ENCODE measurements around the gene GLI1.
"Not testable (repeated sequence)": the region's sequence is repeated elsewhere in the genome, so short reads cannot be mapped to it uniquely, and the experiment has no call there.

The GLI1 gene

DNA sequence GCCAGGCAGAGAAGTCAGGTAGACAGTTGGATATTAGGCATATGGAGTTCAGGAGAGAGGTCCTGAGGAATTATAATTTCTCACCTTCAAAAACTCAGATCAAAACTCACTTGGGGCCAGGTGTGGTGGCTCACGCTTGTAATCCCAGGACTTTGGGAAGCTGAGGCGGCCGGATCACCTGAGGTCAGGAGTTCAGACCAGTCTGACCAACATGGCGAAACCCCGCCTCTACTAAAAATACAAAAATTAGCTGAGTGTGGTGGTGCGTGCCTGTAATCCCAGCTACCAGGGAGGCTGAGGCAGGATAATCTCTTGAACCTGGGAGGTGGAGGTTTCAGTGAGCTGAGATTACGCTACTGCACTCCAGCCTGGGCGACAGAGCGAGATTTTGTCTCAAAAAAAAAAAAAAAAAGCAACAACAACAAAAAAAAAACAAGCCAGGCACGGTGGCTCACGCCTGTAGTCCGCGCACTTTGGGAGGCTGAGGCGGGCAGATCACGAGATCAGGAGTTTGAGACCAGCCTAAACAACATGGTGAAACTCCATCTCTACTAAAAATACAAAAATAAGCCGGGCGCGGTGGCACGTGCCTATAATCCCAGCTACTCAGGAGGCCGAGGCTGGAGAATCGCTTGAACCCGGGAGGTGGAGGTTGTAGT lies 42.9 kb downstream of the GLI1 start:
- not testable (repeated sequence) for DNase-seq

DNA sequence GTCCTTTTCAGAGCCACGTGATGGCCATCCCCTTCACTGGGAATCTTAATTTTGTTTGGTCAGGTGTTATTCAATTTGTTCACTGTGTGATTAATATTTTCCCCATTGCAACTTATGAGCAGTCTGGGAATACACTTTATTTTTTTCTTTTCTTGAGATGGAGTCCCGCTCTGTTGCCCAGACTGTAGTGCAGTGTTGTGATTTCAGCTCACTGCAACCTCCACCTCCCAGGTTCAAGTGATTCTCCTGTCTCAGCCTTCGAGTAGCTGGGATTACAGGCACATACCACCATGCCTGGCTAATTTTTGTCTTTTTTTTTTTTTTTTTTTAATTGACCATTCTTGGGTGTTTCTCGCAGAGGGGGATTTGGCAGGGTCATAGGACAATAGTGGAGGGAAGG lies 47.0 kb downstream of the GLI1 start:
- not testable (repeated sequence) for DNase-seq

DNA sequence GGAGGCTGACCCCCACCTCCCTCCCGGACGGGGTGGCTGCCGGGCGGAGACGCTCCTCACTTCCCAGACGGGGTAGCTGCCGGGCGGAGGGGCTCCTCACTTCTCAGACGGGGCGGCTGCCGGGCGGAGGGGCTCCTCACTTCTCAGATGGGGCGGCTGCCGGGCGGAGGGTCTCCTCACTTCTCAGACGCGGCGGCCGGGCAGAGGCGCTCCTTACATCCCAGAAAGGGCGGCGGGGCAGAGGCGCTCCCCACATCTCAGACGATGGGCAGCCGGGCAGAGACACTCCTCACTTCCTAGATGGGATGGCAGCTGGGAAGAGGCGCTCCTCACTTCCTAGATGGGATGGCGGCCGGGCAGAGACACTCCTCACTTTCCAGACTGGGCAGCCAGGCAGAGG lies 48.2 kb downstream of the GLI1 start:
- not testable (repeated sequence) for DNase-seq

DNA sequence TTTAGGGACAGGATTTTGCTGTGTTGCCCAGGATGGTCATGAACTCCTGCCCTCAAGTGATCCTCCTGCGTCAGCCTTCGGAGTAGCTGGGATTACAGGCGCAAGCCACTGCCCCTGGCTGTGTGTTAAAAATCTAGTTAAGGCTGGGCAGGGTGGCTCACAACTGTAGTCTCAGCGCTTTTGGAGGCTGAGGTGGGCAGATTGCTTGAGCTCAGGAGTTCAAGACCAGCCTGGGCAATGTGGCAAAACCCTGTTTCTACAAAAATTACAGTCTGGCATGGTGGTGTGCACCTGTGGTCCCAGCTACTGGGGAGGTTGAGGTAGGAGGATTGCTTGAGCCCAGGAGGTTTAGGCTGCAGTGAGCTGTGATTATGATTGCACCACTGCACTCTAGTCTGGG lies 51.6 kb downstream of the GLI1 start:
- no peak for DNase-seq

DNA sequence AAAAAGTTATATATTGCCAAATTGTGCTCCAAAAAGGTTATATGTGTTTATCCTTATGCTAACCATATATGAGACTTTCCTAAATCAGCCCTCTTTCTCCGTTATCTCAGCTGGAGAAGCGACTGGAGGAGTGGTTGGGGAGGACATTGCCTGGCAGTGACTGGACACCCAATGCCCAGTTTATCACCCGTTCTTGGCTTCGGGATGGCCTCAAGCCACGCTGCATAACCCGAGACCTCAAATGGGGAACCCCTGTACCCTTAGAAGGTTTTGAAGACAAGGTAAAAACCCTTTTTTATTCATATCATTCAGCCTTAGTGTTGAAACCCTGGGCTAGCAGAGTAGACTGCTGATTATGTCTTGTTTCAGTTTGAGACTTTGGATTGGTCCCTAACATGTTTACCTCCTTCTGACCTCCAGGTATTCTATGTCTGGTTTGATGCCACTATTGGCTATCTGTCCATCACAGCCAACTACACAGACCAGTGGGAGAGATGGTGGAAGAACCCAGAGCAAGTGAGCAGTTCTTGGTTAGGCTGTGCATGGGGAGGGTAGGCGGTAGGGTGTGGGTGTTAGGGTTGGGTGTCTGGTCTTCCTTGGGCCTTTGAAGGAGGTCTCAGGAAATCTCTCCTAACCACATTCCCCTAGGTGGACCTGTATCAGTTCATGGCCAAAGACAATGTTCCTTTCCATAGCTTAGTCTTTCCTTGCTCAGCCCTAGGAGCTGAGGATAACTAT lies 52.2 kb downstream of the GLI1 start:
- DNase-seq, result no peak

DNA sequence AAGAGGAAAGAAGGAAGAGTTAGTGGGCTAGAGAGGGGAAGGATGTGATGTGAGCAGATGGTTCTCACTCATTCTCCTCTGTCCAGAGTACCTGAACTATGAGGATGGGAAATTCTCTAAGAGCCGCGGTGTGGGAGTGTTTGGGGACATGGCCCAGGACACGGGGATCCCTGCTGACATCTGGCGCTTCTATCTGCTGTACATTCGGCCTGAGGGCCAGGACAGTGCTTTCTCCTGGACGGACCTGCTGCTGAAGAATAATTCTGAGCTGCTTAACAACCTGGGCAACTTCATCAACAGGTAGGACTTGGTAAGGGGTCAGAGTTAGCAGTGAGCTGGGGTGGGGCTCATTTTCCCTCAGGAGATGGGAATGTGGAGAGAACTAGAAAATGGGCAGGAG lies 53.1 kb downstream of the GLI1 start:
- no peak for DNase-seq

DNA sequence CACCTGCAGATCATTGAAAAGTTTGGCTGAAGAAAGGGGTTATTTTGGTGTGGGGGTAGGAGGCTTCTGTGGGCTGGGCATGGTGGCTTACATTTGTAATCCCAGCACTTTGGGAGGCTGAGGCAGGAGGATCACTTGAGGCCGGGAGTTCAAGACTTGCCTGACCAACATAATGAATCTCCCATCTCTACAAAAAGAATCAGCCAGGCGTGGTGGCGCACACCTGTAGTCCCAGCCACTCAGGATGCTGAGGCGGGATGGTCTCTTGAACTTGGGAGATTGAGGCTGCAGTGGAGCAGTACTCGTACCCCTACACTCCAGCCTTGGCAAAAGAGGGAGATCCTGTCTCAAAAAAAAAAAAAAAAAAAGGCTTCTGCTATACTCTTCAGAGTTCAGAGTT lies 53.7 kb downstream of the GLI1 start:
- no peak for DNase-seq

DNA sequence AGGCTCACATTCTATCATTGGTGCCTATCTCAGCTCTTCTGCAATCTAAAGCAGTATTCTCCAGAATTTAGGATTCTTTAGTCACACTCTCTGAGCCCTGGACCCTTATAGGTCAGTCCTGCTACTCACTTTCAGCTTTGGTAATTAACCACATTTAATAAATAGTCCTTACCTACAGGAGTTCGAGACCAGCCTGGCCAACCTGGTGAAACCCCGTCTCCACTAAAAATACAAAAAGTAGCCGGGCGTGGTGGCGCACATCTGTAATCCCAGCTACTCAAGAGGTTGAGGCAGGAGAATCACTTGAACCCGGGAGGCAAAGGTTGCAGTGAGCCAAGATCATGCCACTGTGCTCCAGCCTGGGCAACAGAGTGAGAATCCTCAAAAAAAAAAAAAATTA lies 54.1 kb downstream of the GLI1 start:
- not testable (repeated sequence) for DNase-seq

DNA sequence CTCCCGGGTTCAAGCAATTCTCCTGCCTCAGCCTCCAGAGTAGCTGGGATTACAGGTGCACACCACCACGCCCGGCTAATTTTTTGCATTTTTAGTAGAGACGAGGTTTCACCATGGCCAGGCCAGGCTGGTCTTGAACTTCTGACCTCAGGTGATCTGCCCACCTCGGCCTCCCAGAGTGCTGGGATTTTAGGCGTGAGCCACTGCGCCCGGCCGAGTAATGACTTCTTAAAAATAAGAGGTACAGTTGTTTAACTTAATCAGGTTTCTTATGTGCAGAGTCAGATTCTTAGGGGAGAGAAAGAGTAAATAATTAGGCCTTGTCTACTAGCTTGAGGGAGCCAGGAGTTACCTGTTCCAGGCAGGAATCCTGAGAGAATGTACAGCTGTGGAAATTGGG lies 54.7 kb downstream of the GLI1 start:
- not testable (repeated sequence) for DNase-seq

DNA sequence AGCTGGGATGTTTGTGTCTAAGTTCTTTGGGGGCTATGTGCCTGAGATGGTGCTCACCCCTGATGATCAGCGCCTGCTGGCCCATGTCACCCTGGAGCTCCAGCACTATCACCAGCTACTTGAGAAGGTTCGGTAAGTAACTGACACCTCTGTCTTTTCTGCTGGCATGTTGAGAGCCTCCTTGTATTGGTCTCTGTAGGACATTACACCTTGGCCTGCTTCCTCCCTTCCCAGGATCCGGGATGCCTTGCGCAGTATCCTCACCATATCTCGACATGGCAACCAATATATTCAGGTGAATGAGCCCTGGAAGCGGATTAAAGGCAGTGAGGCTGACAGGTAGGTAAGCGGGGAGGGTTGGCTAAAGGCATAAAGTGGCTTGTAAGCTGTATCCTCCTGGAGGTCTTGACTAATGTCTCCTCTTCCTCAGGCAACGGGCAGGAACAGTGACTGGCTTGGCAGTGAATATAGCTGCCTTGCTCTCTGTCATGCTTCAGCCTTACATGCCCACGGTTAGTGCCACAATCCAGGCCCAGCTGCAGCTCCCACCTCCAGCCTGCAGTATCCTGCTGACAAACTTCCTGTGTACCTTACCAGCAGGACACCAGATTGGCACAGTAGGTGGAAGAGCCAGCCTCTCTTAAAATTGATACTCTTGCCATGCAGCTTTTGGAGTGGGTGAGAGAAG lies 55.3 kb downstream of the GLI1 start:
- no peak for DNase-seq

DNA sequence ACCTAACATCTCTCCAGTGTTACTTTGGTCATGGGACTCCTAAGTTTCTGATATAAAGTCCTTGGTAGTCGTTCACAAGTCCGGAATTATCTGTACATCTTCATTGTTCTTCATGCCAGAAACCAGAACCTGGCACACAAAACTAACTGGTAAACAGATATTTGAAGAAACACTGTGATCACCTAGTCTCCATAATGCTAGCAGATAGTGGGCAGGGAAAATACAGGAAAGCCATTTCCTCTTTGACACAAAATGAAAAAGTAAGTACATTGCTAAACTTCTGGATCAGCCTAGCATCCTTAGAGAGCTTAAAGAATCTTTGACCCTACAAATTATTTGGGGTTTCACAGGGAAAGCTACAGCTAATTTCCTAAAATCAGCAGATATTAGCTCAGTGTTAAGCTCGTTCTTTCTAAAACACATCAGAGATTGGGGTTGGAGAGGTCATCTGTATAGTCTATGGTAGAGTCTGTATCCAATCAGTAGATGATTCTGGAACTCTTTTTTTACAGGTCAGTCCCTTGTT lies 55.9 kb downstream of the GLI1 start:
- no peak for DNase-seq

DNA sequence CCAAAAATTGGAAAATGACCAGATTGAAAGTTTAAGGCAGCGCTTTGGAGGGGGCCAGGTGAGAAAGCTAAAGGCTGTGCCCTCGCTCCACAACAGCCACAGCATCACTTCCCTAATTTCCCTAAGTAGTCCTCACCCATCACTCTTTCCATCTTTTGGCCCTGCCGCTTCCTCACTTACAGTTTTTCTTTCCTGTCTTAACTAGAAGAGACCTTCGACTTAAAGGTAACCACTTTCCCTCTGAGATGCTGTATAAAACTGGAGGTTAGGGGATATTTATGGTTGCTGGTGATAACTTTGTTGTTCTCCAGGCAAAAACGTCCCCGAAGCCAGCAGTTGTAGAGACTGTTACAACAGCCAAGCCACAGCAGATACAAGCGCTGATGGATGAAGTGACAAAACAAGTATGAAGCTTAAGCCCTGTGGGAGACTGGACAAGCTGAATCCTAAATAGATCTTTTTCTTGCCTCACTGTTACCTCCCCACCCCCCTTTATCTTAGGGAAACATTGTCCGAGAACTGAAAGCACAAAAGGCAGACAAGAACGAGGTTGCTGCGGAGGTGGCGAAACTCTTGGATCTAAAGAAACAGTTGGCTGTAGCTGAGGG lies 56.5 kb downstream of the GLI1 start:
- no peak for DNase-seq

DNA sequence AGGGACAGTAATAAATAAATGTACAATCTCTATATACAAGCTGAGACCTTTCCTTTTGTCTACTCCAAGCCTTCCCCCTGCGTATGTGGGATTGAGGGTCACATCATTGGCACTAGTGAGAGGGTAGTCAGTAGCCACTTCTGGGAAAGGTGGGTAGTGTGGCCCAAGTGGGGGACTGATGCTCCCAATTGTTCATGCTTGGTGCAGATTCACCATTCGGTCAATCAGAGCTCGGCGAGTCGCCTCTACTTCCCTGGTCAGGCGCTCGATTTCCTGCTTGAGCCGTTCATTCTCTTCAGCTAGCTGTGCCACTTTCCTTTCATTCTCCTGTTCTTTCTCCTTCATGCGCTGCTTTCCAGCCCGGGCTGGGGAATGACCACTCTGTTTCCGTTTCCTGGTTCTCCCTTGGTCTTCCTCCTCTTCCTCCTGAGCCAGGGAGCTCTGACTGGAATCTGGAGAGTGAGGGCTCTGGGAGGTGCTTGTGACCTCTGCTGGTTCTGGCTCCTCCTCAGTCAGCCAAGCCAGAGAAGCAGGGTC lies 57.1 kb downstream of the GLI1 start:
- DNase-seq, result no peak

DNA sequence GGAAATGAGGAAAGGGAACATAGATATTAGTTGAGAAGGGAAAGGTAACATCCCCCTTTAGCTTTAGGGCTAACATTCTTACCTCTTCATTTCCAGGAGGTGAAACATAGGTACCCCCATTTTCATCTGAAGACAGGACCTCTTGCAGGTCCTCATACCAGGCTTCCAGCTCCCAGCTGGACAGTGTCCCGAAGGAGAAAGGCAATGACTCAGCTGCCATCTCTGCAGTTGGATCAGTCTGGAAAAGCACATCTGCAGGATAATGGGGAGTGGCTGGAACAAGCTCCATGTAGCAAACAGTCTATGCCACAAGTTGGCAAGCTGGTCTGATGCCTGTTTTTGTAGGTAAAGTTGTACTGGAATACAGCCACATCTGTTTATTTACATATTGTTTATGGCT lies 57.6 kb downstream of the GLI1 start:
- DNase-seq, result no peak

DNA sequence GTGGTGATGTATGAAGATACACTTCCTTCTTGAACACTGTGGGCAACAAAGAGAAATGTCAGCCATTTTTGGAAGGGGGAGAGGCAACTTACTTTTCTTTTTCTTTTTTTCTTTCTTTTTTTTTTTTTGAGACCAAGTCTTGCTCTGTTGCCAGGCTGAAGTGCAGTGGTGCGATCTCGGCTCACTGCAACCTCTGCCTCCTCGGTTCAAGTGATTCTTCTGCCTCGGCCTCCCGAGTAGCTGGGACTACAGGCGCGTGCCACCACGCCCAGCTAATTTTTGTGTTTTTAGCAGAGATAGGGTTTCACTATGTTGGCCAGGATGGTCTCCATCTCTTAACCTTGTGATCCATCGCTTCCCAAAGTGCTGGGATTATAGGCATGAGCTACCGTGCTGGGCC lies 58.1 kb downstream of the GLI1 start:
- not testable (repeated sequence) for DNase-seq

DNA sequence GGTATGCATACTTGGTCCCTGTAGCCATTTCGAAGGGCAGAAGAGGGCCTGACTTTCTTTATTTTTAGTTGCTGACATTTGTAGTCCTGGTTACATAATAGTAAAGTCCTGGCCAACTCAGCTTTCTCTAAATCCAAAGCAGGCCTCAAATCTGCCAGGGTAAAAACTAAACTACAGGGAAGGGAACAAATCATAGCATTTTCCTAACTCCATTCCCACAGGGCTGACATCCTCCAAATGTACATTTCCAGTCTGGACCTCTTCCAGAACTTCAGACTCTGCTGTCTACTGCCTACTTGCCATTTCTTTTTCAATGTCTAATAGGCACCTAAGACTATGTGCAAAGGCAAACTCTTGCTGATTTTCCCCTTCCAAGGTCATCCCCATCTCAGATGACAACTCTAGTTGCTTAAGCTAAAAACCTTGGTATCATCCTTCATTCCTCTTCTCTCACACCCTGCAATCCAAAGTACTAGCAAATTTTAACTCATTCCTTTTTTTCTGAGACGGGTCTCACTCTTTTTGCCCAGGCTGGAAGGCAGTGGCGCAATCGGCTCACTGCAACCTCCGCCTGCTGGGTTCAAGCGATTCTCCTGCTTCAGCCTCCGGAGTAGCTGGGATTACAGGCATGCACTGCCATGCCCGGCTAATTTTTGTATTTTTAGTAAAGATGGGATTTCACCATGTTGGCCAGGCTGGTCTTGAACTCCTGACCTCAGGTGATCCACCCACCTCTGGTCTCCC lies 58.8 kb downstream of the GLI1 start:
- no peak for DNase-seq

DNA sequence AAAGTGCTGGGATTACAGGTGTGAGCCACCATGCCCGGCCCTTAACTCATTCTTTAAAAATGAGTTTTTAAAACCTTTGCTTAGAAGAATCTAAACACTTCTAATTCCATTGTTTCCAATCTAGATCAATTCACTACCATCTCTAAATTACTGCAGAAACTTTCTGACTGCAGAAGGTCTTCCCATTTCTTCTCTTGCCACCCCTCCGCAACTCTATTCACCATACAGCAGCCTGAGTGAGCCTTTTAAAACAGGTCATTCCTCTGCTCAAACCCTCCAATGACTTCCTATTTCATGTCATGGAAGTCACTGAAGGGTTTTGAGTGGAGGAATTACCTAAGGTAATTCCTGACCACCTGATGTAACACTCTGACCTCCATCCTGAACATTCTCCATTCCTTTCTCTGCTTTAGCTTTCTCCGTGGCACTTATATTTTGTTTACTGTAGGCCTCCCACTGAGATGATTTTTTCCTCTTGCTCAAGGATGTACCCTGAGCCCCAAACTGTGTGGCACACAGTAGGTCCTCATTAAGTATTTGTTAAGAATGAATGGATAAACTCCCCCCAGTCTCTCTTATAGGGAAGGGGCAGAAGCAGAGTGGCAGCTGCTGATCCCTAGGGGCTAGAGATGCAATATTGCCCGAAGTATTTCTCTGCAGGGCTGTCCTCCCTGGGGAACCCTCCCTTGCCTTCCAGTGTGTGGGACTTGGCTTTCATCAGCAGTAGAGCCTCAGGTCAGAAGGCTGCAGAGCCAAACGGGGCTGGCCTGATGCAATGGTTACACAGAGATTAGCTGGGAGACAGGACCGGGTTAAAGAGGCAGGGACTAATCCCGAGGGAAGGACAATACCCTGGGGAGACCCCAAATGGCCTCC lies 59.6 kb downstream of the GLI1 start:
- DNase-seq, result peak; percentile 21

DNA sequence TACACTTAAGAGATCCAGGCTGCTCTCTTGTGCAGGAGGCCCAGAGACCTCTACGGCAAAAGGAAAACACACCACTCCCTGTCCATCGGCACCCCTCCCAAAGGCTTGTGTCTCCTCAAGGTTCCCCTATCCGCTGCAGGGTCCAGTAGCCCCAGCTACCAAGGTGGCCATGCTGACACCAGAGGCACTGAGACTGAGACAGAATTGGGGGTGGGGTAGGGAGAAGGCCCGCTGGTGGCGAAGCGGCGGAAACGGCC lies 60.1 kb downstream of the GLI1 start:
- no peak for DNase-seq

DNA sequence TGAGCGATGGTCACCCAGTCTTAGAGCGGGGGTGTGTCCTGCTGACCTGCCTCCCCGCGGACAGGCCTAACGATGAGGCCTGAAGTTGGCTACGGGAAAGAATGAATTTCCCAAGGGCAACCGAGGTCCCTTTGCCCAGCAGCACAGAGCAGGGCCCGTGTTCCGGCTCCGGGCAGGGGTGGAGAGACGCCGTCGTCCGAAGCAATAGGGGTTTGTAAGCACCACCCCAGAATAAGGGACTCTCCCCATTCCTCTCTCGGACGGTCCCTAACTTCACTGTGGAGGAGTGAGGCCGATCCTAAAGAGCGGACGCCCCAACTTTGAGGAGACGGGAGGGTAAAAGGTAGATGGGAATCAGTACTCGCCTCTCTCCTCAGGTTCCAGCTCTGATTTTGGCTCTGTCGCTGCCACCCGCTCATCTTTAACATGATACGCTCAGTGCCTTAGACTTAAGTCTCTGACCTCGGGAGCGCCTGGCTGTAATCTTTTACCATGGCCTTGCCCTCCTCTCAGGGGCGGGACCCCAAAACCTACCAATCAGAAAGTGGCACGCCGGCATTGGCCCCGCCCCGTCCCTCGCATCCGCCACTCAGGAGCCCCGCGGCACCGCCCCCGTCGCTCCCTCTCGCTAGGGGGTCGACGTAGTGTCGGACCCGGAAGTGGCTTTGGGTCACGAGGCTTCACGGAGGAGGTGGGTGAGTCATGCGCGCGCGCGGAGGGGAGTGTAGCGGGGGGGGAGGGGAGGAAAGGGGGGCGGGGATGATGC lies 60.7 kb downstream of the GLI1 start, which contains the start of gene DDIT3:
TSS of gene DDIT3 (minus strand) at position 462 of the 766 bp plus-strand sequence. CDS start 3,108 bp downstream, outside the sequence.
- peak; percentile 99 for DNase-seq

DNA sequence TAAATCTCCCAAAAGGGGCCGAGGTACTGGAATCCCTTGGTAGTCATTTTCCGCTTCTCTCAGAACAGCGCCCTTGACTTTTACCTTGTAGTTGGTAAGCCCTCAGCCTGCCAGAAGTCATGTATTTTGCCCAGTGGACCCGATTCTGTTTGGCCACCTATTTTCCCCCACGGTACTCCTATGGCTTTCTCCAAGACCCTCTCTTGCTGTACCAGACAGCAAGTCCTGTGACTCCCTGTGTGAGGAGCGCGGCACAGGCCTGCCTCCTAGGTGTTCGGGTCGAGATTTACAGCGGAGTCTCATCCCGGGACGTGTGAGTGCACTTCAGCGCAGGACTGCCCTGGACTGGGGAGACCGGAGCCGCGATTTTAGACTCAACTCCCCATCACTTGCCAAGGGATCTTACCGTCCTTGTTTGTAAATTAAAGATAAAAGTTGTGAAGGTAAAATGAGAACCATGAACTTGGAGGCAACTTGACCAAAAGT lies 62.0 kb downstream of the GLI1 start:
- no peak for DNase-seq
